SK-N-SH (cell line): ENCODE measurements around the gene GABRD. TPM values are rescaled to one million over a fixed set of nuclear protein-coding genes. Genes with fewer than 3 reads are reported as not detected.
A peak's percentile ranks its signal among the peaks of the same experiment; 100 is the strongest.

Experiments
- CTCF ChIA-PET: fragments of 300-600, 350-600 bp; formaldehyde crosslinking; extraction: SDS; loops from one replicate; lab custom pipeline; 2021; lab: Yijun Ruan, JAX
- POLR2A ChIA-PET: fragments of 350-600 bp; sonication (Branson Sonifier 250); formaldehyde crosslinking; extraction: SDS; loops from one replicate; lab custom pipeline; 2020; ENCODE audit warnings: antibody characterized with exemption, inconsistent platforms; lab: Yijun Ruan, JAX
- DNase-seq: peaks from one replicate; pipeline ENCODE4 v3.0.0; 2012
- H2AFZ ChIP-seq: fragments of 200-600 bp; sonication (generic); 2 replicates; pipeline ENCODE4 v1.8.1; 2016; ENCODE audit warnings: antibody characterized with exemption, mild to moderate bottlenecking, low read depth
- H3F3A ChIP-seq: fragments of 200-600 bp; sonication (generic); replicated peaks from 2 replicates; pipeline ENCODE3; 2016; ENCODE audit warnings: antibody characterized with exemption, mild to moderate bottlenecking; ENCODE audit not compliant: insufficient read depth
- H3K27ac ChIP-seq, 2 experiments: fragments of 200-500 bp in 1 of 2; fragments of 200-600 bp in 1 of 2; sonication (Bioruptor generic) in 1 of 2; sonication (generic), shearing (Covaris generic) in 1 of 2; 2 replicates each; pipeline versions ENCODE4 v1.5.1 to v1.6.1; 2014 to 2016; ENCODE audit warnings: low read depth in 2 of 2, inconsistent platforms in 1 of 2, low read length in 1 of 2, mild to moderate bottlenecking in 1 of 2, mixed read lengths in 1 of 2
- H3K27me3 ChIP-seq: fragments of 200-600 bp; sonication (generic), shearing (Covaris generic); 2 replicates; pipeline ENCODE4 v1.6.1; 2016; ENCODE audit warnings: mixed run types; ENCODE audit not compliant: insufficient read depth
- H3K36me3 ChIP-seq, 2 experiments: fragments of 200-500 bp in 1 of 2; fragments of 200-600 bp in 1 of 2; sonication (Bioruptor generic) in 1 of 2; sonication (generic) in 1 of 2; replicated peaks in 1 of 2; 2 replicates each; pipeline versions ENCODE3 to v1.5.1; 2014 to 2016; ENCODE audit warnings: low read length in 1 of 2, mild to moderate bottlenecking in 1 of 2; ENCODE audit not compliant: insufficient read depth in 2 of 2, control insufficient read depth in 1 of 2
- H3K4me1 ChIP-seq, 2 experiments: fragments of 200-500 bp in 1 of 2; fragments of 200-600 bp in 1 of 2; sonication (Bioruptor generic) in 1 of 2; sonication (generic), shearing (Covaris generic) in 1 of 2; 2 replicates each; pipeline versions ENCODE4 v1.5.1 to v1.6.1; 2014 to 2016; ENCODE audit warnings: low read depth in 1 of 2, low read length in 1 of 2, mixed run types in 1 of 2; ENCODE audit not compliant: insufficient read depth in 2 of 2, control insufficient read depth in 1 of 2
- H3K4me2 ChIP-seq: fragments of 200-600 bp; sonication (generic), shearing (Covaris generic); 2 replicates; pipeline ENCODE4 v1.6.1; 2017; ENCODE audit warnings: mixed run types
- H3K4me3 ChIP-seq, 2 experiments: fragments of 200-500 bp in 1 of 2; fragments of 200-600 bp in 1 of 2; sonication (Bioruptor generic) in 1 of 2; sonication (generic), shearing (Covaris generic) in 1 of 2; 2 replicates each; pipeline versions ENCODE4 v1.5.1 to v1.8.1; 2014 to 2016; ENCODE audit warnings: low read depth in 2 of 2, inconsistent platforms in 1 of 2, low read length in 1 of 2, mild to moderate bottlenecking in 1 of 2, mixed read lengths in 1 of 2, moderate library complexity in 1 of 2
- H3K79me2 ChIP-seq: fragments of 200-600 bp; sonication (generic); 2 replicates; pipeline ENCODE4 v1.8.1; 2017; ENCODE audit warnings: mild to moderate bottlenecking; ENCODE audit not compliant: insufficient read depth
- H3K9ac ChIP-seq: fragments of 200-600 bp; sonication (generic); 2 replicates; pipeline ENCODE4 v1.6.1; 2017; ENCODE audit warnings: mixed run types
- H3K9me2 ChIP-seq: fragments of 200-600 bp; sonication (generic); 2 replicates; pipeline ENCODE4 v1.6.1; 2017; ENCODE audit warnings: mixed run types
- H3K9me3 ChIP-seq: fragments of 200-600 bp; sonication (generic); 2 replicates; pipeline ENCODE4 v1.6.1; 2017; ENCODE audit warnings: mixed run types, mild to moderate bottlenecking, moderate library complexity
- H4K20me1 ChIP-seq: fragments of 200-600 bp; sonication (generic); 2 replicates; pipeline ENCODE4 v1.6.1; 2017; ENCODE audit warnings: mild to moderate bottlenecking, mixed run types; ENCODE audit not compliant: insufficient read depth
- CHD2 ChIP-seq: fragments of 150-350 bp; IDR thresholded peaks from 2 replicates; pipeline ENCODE4 v1.6.1; 2018; ENCODE audit warnings: low read length; ENCODE audit not compliant: partially characterized antibody
- ELF1 ChIP-seq: IDR thresholded peaks from 2 replicates; pipeline ENCODE4 v1.4.0; 2012
- JUND ChIP-seq: IDR thresholded peaks from 2 replicates; pipeline ENCODE4 v1.4.0; 2012
- MEF2A ChIP-seq: IDR thresholded peaks from 2 replicates; pipeline ENCODE4 v1.4.0; 2012; ENCODE audit warnings: low read depth, borderline replicate concordance
- MXI1 ChIP-seq: IDR thresholded peaks from 2 replicates; pipeline ENCODE4 v1.6.1; 2012; ENCODE audit warnings: mild to moderate bottlenecking, low read depth, low read length, improper control_type of control experiment
- POLR2AphosphoS5 ChIP-seq: IDR thresholded peaks from 2 replicates; pipeline ENCODE4 v1.6.1; 2012; ENCODE audit warnings: low read depth, low read length
- RAD21 ChIP-seq: IDR thresholded peaks from 2 replicates; pipeline ENCODE4 v1.6.1; 2012; ENCODE audit warnings: mild to moderate bottlenecking, low read length
- RCOR1 ChIP-seq: fragments of 150-350 bp; IDR thresholded peaks from 2 replicates; pipeline ENCODE4 v1.6.1; 2017; ENCODE audit warnings: antibody characterized with exemption, low read length
- RXRA ChIP-seq: IDR thresholded peaks from 2 replicates; pipeline ENCODE4 v1.4.0; 2012; ENCODE audit warnings: low read depth, mild to moderate bottlenecking, borderline replicate concordance
- SIN3A ChIP-seq: IDR thresholded peaks from 2 replicates; pipeline ENCODE4 v1.6.1; 2012; ENCODE audit warnings: low read depth, mild to moderate bottlenecking, low read length, moderate library complexity, borderline replicate concordance
- SMC3 ChIP-seq: IDR thresholded peaks from 2 replicates; pipeline ENCODE4 v1.6.1; 2012; ENCODE audit warnings: low read depth, low read length, improper control_type of control experiment
- WGBS: methylation state at CpG from one replicate; pipeline ENCODE4 v1.1.6; 2017; ENCODE audit warnings: low lambda C conversion rate; 5-methylcytosine and 5-hydroxymethylcytosine counted together
- polyA plus RNA-seq, 3 experiments: library from polyadenylated mRNA; depleted of rRNA; stranded (reverse); fragments of >200 nt; gene quantifications; 2 replicates each; pipeline ENCODE4 v1.2.3, GENCODE V29; 2012
- TF ChIP-seq, protein P1 (sequence below): IDR thresholded peaks from 2 replicates; pipeline ENCODE4 v1.4.0; 2012; ENCODE audit warnings: low read depth, borderline replicate concordance
- TF ChIP-seq, protein P2 (sequence below): IDR thresholded peaks from 2 replicates; pipeline ENCODE4 v1.6.1; 2012; ENCODE audit warnings: mild to moderate bottlenecking, low read depth, low read length, moderate library complexity
- TF ChIP-seq, protein P3 (sequence below): IDR thresholded peaks from 2 replicates; pipeline ENCODE4 v1.4.0; 2012; ENCODE audit warnings: low read depth, borderline replicate concordance
- TF ChIP-seq, protein P4 (sequence below): IDR thresholded peaks from 2 replicates; pipeline ENCODE4 v1.4.0; 2012; ENCODE audit warnings: low read depth

Gene GABRD
- polyA plus RNA-seq, 1 of the 3 experiments (the other 2 are of a cell fraction): 0.07 TPM

DNA sequence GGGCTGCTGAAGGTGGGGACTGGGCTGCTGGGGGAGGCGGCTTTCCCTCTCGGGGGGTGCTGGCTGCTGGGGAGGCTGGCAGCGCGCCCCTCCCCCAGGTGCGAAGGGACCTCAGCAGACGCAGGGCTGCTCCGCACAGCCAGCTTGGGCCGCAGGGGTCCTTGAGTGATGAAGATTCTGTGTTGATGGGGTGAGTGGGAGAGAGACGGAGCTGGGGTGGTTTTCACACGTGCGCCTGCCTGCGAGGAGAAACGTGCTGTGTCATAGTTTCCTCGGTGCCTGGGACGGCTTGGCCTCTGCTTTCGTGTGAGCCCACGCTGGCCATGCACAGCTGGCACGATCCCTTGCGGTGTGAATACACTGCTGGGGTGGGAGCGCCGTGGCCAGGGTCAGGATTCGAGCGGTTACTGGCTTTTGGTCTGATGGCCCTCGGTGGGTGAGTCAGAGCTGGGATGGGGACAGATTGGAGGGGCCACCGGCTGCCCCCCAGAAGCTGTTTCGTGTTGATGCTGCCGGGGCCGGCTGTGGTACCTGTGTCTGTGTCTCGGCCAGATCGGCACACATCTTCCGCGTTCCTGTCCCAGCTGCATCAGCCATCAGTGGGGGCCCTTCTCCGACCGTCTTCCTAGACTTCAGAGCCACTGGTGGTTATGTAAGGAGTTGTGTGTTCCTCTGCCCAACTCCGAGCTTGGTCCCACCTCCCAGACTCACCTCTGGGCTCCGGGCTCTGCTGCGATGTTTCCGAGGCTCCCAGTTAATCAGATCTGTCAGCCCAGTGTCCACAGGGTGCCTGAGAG, 56.0 kb downstream of the GABRD start:
- Histone ChIP-seq H3K4me2 (peak overlapping the region; percentile 85; the same call in 1 of the 2 replicates), H2AFZ (no peak overlapping the region), H3K9me3 (0 out of 2 replicates have a peak, but pooled peaks cover 8% of the 10 kb centered on the region), H3K9ac (no peak overlapping the region), H3K27ac (no peak overlapping the region; a peak in 1 of 4 replicates), H3F3A (no peaks in the 10 kb centered on the region), H3K9me2 (no peaks in the 10 kb centered on the region), H3K27me3 (no peaks in the 10 kb centered on the region), H3K79me2 (0 out of 2 replicates have a peak, but pooled peaks cover 3% of the 10 kb centered on the region), H3K36me3 (no peaks in the 10 kb centered on the region), H3K4me3 (peak overlapping the region in 1 of 2 experiments; percentile 62; a peak in 3 of 4 replicates), H4K20me1 (no peaks in the 10 kb centered on the region), H3K4me1 (peaks cover 0 to 20% of the 10 kb centered on the region in 2 experiments; a peak in 1 of 4 replicates)
- WGBS: 78% methylated on average over 21 of the region's 38 CpGs
- DNase-seq: peak; percentile 67
- TF ChIP-seq POLR2AphosphoS5: no peak
- no peak for TF ChIP-seq SMC3
- no peak for TF ChIP-seq RCOR1
- TF ChIP-seq JUND: no peak
- peak; percentile 51 for TF ChIP-seq MXI1
- no peak for TF ChIP-seq MEF2A
- TF ChIP-seq ELF1: no peak
- TF ChIP-seq, protein P1, sequence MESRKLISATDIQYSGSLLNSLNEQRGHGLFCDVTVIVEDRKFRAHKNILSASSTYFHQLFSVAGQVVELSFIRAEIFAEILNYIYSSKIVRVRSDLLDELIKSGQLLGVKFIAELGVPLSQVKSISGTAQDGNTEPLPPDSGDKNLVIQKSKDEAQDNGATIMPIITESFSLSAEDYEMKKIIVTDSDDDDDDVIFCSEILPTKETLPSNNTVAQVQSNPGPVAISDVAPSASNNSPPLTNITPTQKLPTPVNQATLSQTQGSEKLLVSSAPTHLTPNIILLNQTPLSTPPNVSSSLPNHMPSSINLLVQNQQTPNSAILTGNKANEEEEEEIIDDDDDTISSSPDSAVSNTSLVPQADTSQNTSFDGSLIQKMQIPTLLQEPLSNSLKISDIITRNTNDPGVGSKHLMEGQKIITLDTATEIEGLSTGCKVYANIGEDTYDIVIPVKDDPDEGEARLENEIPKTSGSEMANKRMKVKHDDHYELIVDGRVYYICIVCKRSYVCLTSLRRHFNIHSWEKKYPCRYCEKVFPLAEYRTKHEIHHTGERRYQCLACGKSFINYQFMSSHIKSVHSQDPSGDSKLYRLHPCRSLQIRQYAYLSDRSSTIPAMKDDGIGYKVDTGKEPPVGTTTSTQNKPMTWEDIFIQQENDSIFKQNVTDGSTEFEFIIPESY: no peak
- CTCF ChIA-PET: interaction anchor here (1.6 to 2.1 kb wide), 2 partner anchors 26 to 99 kb away, joined by 5 to 7 read pairs; no protein-coding TSS in a partner anchor
- POLR2A ChIA-PET: no interaction called here

DNA sequence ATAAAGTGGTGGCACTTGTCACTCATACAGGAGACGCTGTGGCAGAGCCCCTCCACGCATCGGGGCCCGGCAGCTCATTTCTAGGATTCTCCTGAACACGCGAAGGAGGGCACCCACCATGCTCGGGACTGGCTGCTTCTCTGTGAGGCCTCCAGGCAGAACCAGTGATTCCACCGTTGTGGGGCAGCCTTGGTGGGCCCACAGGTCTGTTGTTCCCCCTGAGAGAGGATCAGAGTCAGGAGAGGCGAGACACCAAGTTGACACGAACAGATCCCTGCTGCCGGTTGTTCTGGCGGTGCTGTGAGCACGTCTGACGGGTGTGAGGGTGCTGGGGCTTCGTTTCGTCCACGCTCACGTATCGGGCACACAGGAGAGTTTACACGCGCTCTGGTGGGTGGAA, 57.7 kb downstream of the GABRD start:
- H2AFZ ChIP-seq: no peak overlapping the region
- peaks cover 0 to 20% of the 10 kb centered on the region in 2 experiments; a peak in 1 of 4 replicates for H3K4me1 ChIP-seq
- no peak for DNase-seq
- H3K9ac ChIP-seq: no peak overlapping the region
- 0 out of 2 replicates have a peak, but pooled peaks cover 3% of the 10 kb centered on the region for H3K79me2 ChIP-seq
- H3K4me3 ChIP-seq: no peak overlapping the region
- no peaks in the 10 kb centered on the region for H3F3A ChIP-seq
- ChIA-PET POLR2A (no interaction called here), CTCF (interaction anchor here (0.6 to 2.1 kb wide), 3 partner anchors 14 to 28 kb away, joined by 3 to 7 read pairs (median 4); no protein-coding TSS in a partner anchor)
- 0 out of 2 replicates have a peak, but pooled peaks cover 8% of the 10 kb centered on the region for H3K9me3 ChIP-seq
- H3K27ac ChIP-seq: no peak overlapping the region
- H3K4me2 ChIP-seq: no peak overlapping the region
- no peaks in the 10 kb centered on the region for H3K27me3 ChIP-seq
- 89% methylated on average over 18 of the region's 21 CpGs for WGBS
- no peaks in the 10 kb centered on the region for H3K9me2 ChIP-seq
- no peaks in the 10 kb centered on the region for H4K20me1 ChIP-seq
- H3K36me3 ChIP-seq: no peaks in the 10 kb centered on the region
- TF ChIP-seq RXRA (no peak), CHD2 (no peak), JUND (no peak), SIN3A (no peak), RAD21 (no peak)
- TF ChIP-seq, protein P2, sequence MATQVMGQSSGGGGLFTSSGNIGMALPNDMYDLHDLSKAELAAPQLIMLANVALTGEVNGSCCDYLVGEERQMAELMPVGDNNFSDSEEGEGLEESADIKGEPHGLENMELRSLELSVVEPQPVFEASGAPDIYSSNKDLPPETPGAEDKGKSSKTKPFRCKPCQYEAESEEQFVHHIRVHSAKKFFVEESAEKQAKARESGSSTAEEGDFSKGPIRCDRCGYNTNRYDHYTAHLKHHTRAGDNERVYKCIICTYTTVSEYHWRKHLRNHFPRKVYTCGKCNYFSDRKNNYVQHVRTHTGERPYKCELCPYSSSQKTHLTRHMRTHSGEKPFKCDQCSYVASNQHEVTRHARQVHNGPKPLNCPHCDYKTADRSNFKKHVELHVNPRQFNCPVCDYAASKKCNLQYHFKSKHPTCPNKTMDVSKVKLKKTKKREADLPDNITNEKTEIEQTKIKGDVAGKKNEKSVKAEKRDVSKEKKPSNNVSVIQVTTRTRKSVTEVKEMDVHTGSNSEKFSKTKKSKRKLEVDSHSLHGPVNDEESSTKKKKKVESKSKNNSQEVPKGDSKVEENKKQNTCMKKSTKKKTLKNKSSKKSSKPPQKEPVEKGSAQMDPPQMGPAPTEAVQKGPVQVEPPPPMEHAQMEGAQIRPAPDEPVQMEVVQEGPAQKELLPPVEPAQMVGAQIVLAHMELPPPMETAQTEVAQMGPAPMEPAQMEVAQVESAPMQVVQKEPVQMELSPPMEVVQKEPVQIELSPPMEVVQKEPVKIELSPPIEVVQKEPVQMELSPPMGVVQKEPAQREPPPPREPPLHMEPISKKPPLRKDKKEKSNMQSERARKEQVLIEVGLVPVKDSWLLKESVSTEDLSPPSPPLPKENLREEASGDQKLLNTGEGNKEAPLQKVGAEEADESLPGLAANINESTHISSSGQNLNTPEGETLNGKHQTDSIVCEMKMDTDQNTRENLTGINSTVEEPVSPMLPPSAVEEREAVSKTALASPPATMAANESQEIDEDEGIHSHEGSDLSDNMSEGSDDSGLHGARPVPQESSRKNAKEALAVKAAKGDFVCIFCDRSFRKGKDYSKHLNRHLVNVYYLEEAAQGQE: no peak
- TF ChIP-seq, protein P3, sequence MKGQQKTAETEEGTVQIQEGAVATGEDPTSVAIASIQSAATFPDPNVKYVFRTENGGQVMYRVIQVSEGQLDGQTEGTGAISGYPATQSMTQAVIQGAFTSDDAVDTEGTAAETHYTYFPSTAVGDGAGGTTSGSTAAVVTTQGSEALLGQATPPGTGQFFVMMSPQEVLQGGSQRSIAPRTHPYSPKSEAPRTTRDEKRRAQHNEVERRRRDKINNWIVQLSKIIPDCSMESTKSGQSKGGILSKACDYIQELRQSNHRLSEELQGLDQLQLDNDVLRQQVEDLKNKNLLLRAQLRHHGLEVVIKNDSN: no peak
- TF ChIP-seq, protein P4, sequence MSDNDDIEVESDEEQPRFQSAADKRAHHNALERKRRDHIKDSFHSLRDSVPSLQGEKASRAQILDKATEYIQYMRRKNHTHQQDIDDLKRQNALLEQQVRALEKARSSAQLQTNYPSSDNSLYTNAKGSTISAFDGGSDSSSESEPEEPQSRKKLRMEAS: no peak
- TF ChIP-seq, all 33 proteins: peak for 0
